Karpas-422 (cell line): Measurements from ENCODE around the gene PKNOX2. TPM values are rescaled to one million over a fixed set of nuclear protein-coding genes. Genes with fewer than 3 reads are reported as not detected.

Experiments
- DNase-seq: peaks from one replicate; pipeline ENCODE4 v3.0.0-alpha.2; 2015
- H2AFZ ChIP-seq: fragments of 200-600 bp; sonication (generic); 2 replicates; pipeline ENCODE4 v1.6.1; 2014; ENCODE audit warnings: antibody characterized with exemption, low read length, mixed read lengths
- H3K27ac ChIP-seq: fragments of 200-600 bp; sonication (generic); 2 replicates; pipeline ENCODE4 v1.5.1; 2014; ENCODE audit warnings: mild to moderate bottlenecking, low read length, moderate library complexity
- H3K27me3 ChIP-seq: fragments of 200-600 bp; sonication (generic); 2 replicates; pipeline ENCODE4 v1.6.1; 2014; ENCODE audit warnings: low read length, mixed read lengths
- H3K36me3 ChIP-seq: fragments of 200-600 bp; sonication (generic); 2 replicates; pipeline ENCODE4 v1.6.1; 2014; ENCODE audit warnings: low read length, mixed read lengths; ENCODE audit not compliant: insufficient read depth
- H3K4me1 ChIP-seq: fragments of 200-600 bp; sonication (generic); 2 replicates; pipeline ENCODE4 v1.6.1; 2014; ENCODE audit warnings: mild to moderate bottlenecking, low read length, mixed read lengths
- H3K4me2 ChIP-seq: fragments of 200-600 bp; sonication (generic); 2 replicates; pipeline ENCODE4 v1.6.1; 2014; ENCODE audit warnings: low read length, low read depth, mild to moderate bottlenecking; ENCODE audit not compliant: poor library complexity, severe bottlenecking
- H3K4me3 ChIP-seq: fragments of 200-600 bp; sonication (generic); 2 replicates; pipeline ENCODE4 v1.5.1; 2014; ENCODE audit warnings: mild to moderate bottlenecking, antibody characterized with exemption, low read length, mixed read lengths
- H3K79me2 ChIP-seq: fragments of 200-600 bp; sonication (generic); 2 replicates; pipeline ENCODE4 v1.6.1; 2014; ENCODE audit warnings: mild to moderate bottlenecking, low read length, mixed read lengths
- H3K9ac ChIP-seq: fragments of 200-600 bp; sonication (generic); 2 replicates; pipeline ENCODE4 v1.6.0; 2014; ENCODE audit warnings: low read length
- H3K9me2 ChIP-seq: fragments of 200-600 bp; sonication (generic), shearing (Covaris generic); replicated peaks from 2 replicates; pipeline ENCODE4 v1.6.0; 2014; ENCODE audit warnings: mild to moderate bottlenecking, low read length, moderate library complexity; ENCODE audit not compliant: insufficient read depth
- H3K9me3 ChIP-seq: fragments of 300-700, 200-600 bp; sonication (generic); 2 replicates; pipeline ENCODE4 v1.6.1; 2014; ENCODE audit warnings: low read length, mixed read lengths
- H4K20me1 ChIP-seq: fragments of 200-600 bp; sonication (generic); 2 replicates; pipeline ENCODE4 v1.6.1; 2014; ENCODE audit warnings: mild to moderate bottlenecking, antibody characterized with exemption, low read length, low read depth; ENCODE audit not compliant: insufficient read depth
- total RNA-seq: library from RNA; depleted of rRNA; stranded (reverse); fragments of >200 nt; shearing (Covaris generic); gene quantifications from 2 replicates; pipeline ENCODE4 v1.2.3, GENCODE V29; 2014; ENCODE audit warnings: low replicate concordance

The PKNOX2 gene
- total RNA-seq, 1 experiment from 2014 or later = 1.5 TPM

- no peak overlapping the region for H3K4me2 ChIP-seq
- no peaks in the 10 kb centered on the region for H3K9me3 ChIP-seq
- DNase-seq = no peak
- no peaks in the 10 kb centered on the region for H3K27me3 ChIP-seq
- no peak overlapping the region for H3K4me3 ChIP-seq
- peaks cover 9% of the 10 kb centered on the region for H3K4me1 ChIP-seq
- H3K36me3 ChIP-seq = no peaks in the 10 kb centered on the region
- H4K20me1 ChIP-seq = no peaks in the 10 kb centered on the region
- H3K9me2 ChIP-seq = no peaks in the 10 kb centered on the region
- H3K9ac ChIP-seq = no peak overlapping the region
- no peak overlapping the region for H3K27ac ChIP-seq
- no peak overlapping the region for H2AFZ ChIP-seq
- H3K79me2 ChIP-seq = no peaks in the 10 kb centered on the region
Measured at GRCh38 chr11:125446279-125446678, 281.7 kb downstream of the PKNOX2 start.

- no peaks in the 10 kb centered on the region for H3K27me3 ChIP-seq
- H3K36me3 ChIP-seq = no peaks in the 10 kb centered on the region
- no peaks in the 10 kb centered on the region for H3K9me2 ChIP-seq
- DNase-seq = no peak
- H3K27ac ChIP-seq = no peak overlapping the region
- H2AFZ ChIP-seq = no peak overlapping the region
- no peaks in the 10 kb centered on the region for H3K9me3 ChIP-seq
- H3K4me3 ChIP-seq = no peak overlapping the region
- H3K4me1 ChIP-seq = peaks cover 9% of the 10 kb centered on the region
- H3K9ac ChIP-seq = no peak overlapping the region
- H4K20me1 ChIP-seq = no peaks in the 10 kb centered on the region
- H3K79me2 ChIP-seq = no peaks in the 10 kb centered on the region
- no peak overlapping the region for H3K4me2 ChIP-seq
Measured at GRCh38 chr11:125447721-125448120, 283.2 kb downstream of the PKNOX2 start.

GRCh38 chr11:125448136-125448535 lies 283.6 kb downstream of the PKNOX2 start:
- Histone ChIP-seq H2AFZ (no peak overlapping the region), H3K27me3 (no peaks in the 10 kb centered on the region), H3K36me3 (no peaks in the 10 kb centered on the region), H3K4me3 (no peak overlapping the region), H3K9me2 (no peaks in the 10 kb centered on the region), H3K9ac (no peak overlapping the region), H3K79me2 (no peaks in the 10 kb centered on the region), H3K9me3 (no peaks in the 10 kb centered on the region), H4K20me1 (no peaks in the 10 kb centered on the region), H3K27ac (no peak overlapping the region), H3K4me2 (no peak overlapping the region), H3K4me1 (peaks cover 7% of the 10 kb centered on the region)
- DNase-seq = no peak

GRCh38 chr11:125449565-125449964 lies 285.0 kb downstream of the PKNOX2 start:
- no peak for DNase-seq
- H3K4me2 ChIP-seq = no peak overlapping the region
- H3K9me3 ChIP-seq = no peaks in the 10 kb centered on the region
- no peak overlapping the region for H3K27ac ChIP-seq
- H3K4me1 ChIP-seq = no peaks in the 10 kb centered on the region
- no peak overlapping the region for H2AFZ ChIP-seq
- no peaks in the 10 kb centered on the region for H3K36me3 ChIP-seq
- no peak overlapping the region for H3K9ac ChIP-seq
- H3K79me2 ChIP-seq = no peaks in the 10 kb centered on the region
- no peak overlapping the region for H3K4me3 ChIP-seq
- H3K27me3 ChIP-seq = no peaks in the 10 kb centered on the region
- no peaks in the 10 kb centered on the region for H4K20me1 ChIP-seq
- H3K9me2 ChIP-seq = no peaks in the 10 kb centered on the region

GRCh38 chr11:125451400-125452124 lies 287.0 kb downstream of the PKNOX2 start:
- Histone ChIP-seq H3K36me3 (no peaks in the 10 kb centered on the region), H3K9me2 (no peaks in the 10 kb centered on the region), H3K27me3 (no peaks in the 10 kb centered on the region), H3K9ac (no peak overlapping the region), H2AFZ (no peak overlapping the region), H3K27ac (no peak overlapping the region), H3K4me2 (no peak overlapping the region), H3K4me3 (no peak overlapping the region), H3K79me2 (no peaks in the 10 kb centered on the region), H4K20me1 (no peaks in the 10 kb centered on the region), H3K4me1 (no peaks in the 10 kb centered on the region), H3K9me3 (no peaks in the 10 kb centered on the region)
- DNase-seq = no peak

GRCh38 chr11:125452125-125452470 lies 287.5 kb downstream of the PKNOX2 start:
- Histone ChIP-seq H2AFZ (no peak overlapping the region), H3K4me3 (no peak overlapping the region), H3K4me2 (no peak overlapping the region), H4K20me1 (no peaks in the 10 kb centered on the region), H3K27ac (no peak overlapping the region), H3K79me2 (no peaks in the 10 kb centered on the region), H3K9ac (no peak overlapping the region), H3K9me3 (no peaks in the 10 kb centered on the region), H3K36me3 (no peaks in the 10 kb centered on the region), H3K27me3 (no peaks in the 10 kb centered on the region), H3K9me2 (no peaks in the 10 kb centered on the region), H3K4me1 (no peaks in the 10 kb centered on the region)
- no peak for DNase-seq

GRCh38 chr11:125454047-125454446 lies 289.5 kb downstream of the PKNOX2 start:
- H3K79me2 ChIP-seq = no peaks in the 10 kb centered on the region
- no peaks in the 10 kb centered on the region for H3K9me2 ChIP-seq
- H3K27ac ChIP-seq = no peak overlapping the region
- H3K27me3 ChIP-seq = no peaks in the 10 kb centered on the region
- H4K20me1 ChIP-seq = no peaks in the 10 kb centered on the region
- H3K9me3 ChIP-seq = no peaks in the 10 kb centered on the region
- H3K9ac ChIP-seq = no peak overlapping the region
- H3K4me1 ChIP-seq = no peaks in the 10 kb centered on the region
- no peak overlapping the region for H2AFZ ChIP-seq
- no peak for DNase-seq
- no peaks in the 10 kb centered on the region for H3K36me3 ChIP-seq
- H3K4me2 ChIP-seq = no peak overlapping the region
- no peak overlapping the region for H3K4me3 ChIP-seq

GRCh38 chr11:125455851-125456250 lies 291.3 kb downstream of the PKNOX2 start:
- H3K79me2 ChIP-seq = no peaks in the 10 kb centered on the region
- no peak overlapping the region for H3K4me3 ChIP-seq
- no peak overlapping the region for H2AFZ ChIP-seq
- H3K9me3 ChIP-seq = no peaks in the 10 kb centered on the region
- no peak for DNase-seq
- H3K9me2 ChIP-seq = no peaks in the 10 kb centered on the region
- H3K27ac ChIP-seq = no peak overlapping the region
- no peaks in the 10 kb centered on the region for H4K20me1 ChIP-seq
- H3K9ac ChIP-seq = no peak overlapping the region
- no peaks in the 10 kb centered on the region for H3K36me3 ChIP-seq
- no peaks in the 10 kb centered on the region for H3K27me3 ChIP-seq
- H3K4me1 ChIP-seq = no peaks in the 10 kb centered on the region
- no peak overlapping the region for H3K4me2 ChIP-seq
